Mononuclear cell (primary cell): ENCODE measurements around the gene ITPR1. TPM values are rescaled to one million over a fixed set of nuclear protein-coding genes. Genes with fewer than 3 reads are reported as not detected.

ENCODE experiments used
- H3K27me3 ChIP-seq: 2 replicates; pipeline ENCODE4 v1.6.0; 2011; ENCODE audit warnings: low read length, control low read depth; ENCODE audit not compliant: insufficient read depth
- H3K4me1 ChIP-seq: 2 replicates; pipeline ENCODE4 v1.5.1; 2011; ENCODE audit warnings: mild to moderate bottlenecking, low read length, control low read depth; ENCODE audit not compliant: insufficient read depth
- H3K4me3 ChIP-seq: 2 replicates; pipeline ENCODE4 v1.5.1; 2011; ENCODE audit warnings: mild to moderate bottlenecking, low read length, moderate library complexity
- H3K9me3 ChIP-seq: 2 replicates; pipeline ENCODE4 v1.5.1; 2011; ENCODE audit warnings: low read depth, mild to moderate bottlenecking, control low read depth, low read length
- total RNA-seq: library from RNA; depleted of rRNA; stranded (reverse); fragments of >200 nt; gene quantifications from one replicate; pipeline ENCODE4 v1.2.3, GENCODE V29; 2012

The ITPR1 gene
- total RNA-seq, 1 donor: 116 TPM

GRCh38 chr3:4552811-4553210, 59.7 kb downstream of the ITPR1 start:
- Histone ChIP-seq H3K4me1 (no peaks in the 10 kb centered on the region), H3K27me3 (no peaks in the 10 kb centered on the region), H3K4me3 (no peak overlapping the region), H3K9me3 (no peaks in the 10 kb centered on the region)

GRCh38 chr3:4561661-4562060, 68.5 kb downstream of the ITPR1 start:
- Histone ChIP-seq H3K4me3 (no peak overlapping the region), H3K4me1 (no peaks in the 10 kb centered on the region), H3K9me3 (no peaks in the 10 kb centered on the region), H3K27me3 (no peaks in the 10 kb centered on the region)

GRCh38 chr3:4562595-4562994, 69.4 kb downstream of the ITPR1 start:
- no peaks in the 10 kb centered on the region for H3K27me3 ChIP-seq
- H3K4me1 ChIP-seq: no peaks in the 10 kb centered on the region
- H3K4me3 ChIP-seq: no peak overlapping the region
- no peaks in the 10 kb centered on the region for H3K9me3 ChIP-seq

GRCh38 chr3:4564270-4564669, 71.1 kb downstream of the ITPR1 start:
- no peaks in the 10 kb centered on the region for H3K4me1 ChIP-seq
- H3K4me3 ChIP-seq: no peak overlapping the region
- no peaks in the 10 kb centered on the region for H3K9me3 ChIP-seq
- H3K27me3 ChIP-seq: no peaks in the 10 kb centered on the region

GRCh38 chr3:4564928-4565586, 71.9 kb downstream of the ITPR1 start:
- Histone ChIP-seq H3K4me3 (no peak overlapping the region), H3K27me3 (no peaks in the 10 kb centered on the region), H3K4me1 (no peaks in the 10 kb centered on the region), H3K9me3 (no peaks in the 10 kb centered on the region)

- peaks cover 4% of the 10 kb centered on the region for H3K4me1 ChIP-seq
- H3K4me3 ChIP-seq: no peak overlapping the region
- no peaks in the 10 kb centered on the region for H3K27me3 ChIP-seq
- H3K9me3 ChIP-seq: no peaks in the 10 kb centered on the region
Measured at GRCh38 chr3:4565809-4566501, 72.8 kb downstream of the ITPR1 start.

- Histone ChIP-seq H3K27me3 (no peaks in the 10 kb centered on the region), H3K9me3 (no peaks in the 10 kb centered on the region), H3K4me1 (peaks cover 10% of the 10 kb centered on the region), H3K4me3 (no peak overlapping the region)
Measured at GRCh38 chr3:4568841-4569240, 75.7 kb downstream of the ITPR1 start.

GRCh38 chr3:4570840-4571621, 77.9 kb downstream of the ITPR1 start:
- Histone ChIP-seq H3K4me3 (no peak overlapping the region), H3K4me1 (peaks cover 10% of the 10 kb centered on the region), H3K9me3 (no peaks in the 10 kb centered on the region), H3K27me3 (no peaks in the 10 kb centered on the region)

GRCh38 chr3:4571690-4572334, 78.7 kb downstream of the ITPR1 start:
- Histone ChIP-seq H3K4me1 (peaks cover 10% of the 10 kb centered on the region), H3K27me3 (no peaks in the 10 kb centered on the region), H3K9me3 (no peaks in the 10 kb centered on the region), H3K4me3 (no peak overlapping the region)

GRCh38 chr3:4573153-4573552, 80.0 kb downstream of the ITPR1 start:
- peaks cover 10% of the 10 kb centered on the region for H3K4me1 ChIP-seq
- H3K9me3 ChIP-seq: no peaks in the 10 kb centered on the region
- H3K27me3 ChIP-seq: no peaks in the 10 kb centered on the region
- H3K4me3 ChIP-seq: no peak overlapping the region

GRCh38 chr3:4574426-4574965, 81.3 kb downstream of the ITPR1 start:
- Histone ChIP-seq H3K9me3 (no peaks in the 10 kb centered on the region), H3K4me3 (no peak overlapping the region), H3K27me3 (no peaks in the 10 kb centered on the region), H3K4me1 (peaks cover 10% of the 10 kb centered on the region)

GRCh38 chr3:4575381-4575780, 82.2 kb downstream of the ITPR1 start:
- H3K27me3 ChIP-seq: no peaks in the 10 kb centered on the region
- H3K4me1 ChIP-seq: peaks cover 10% of the 10 kb centered on the region
- no peaks in the 10 kb centered on the region for H3K9me3 ChIP-seq
- H3K4me3 ChIP-seq: no peak overlapping the region

- H3K4me3 ChIP-seq: no peak overlapping the region
- H3K4me1 ChIP-seq: peaks cover 17% of the 10 kb centered on the region
- no peaks in the 10 kb centered on the region for H3K27me3 ChIP-seq
- no peaks in the 10 kb centered on the region for H3K9me3 ChIP-seq
Measured at GRCh38 chr3:4577721-4578120, 84.6 kb downstream of the ITPR1 start.

- H3K27me3 ChIP-seq: no peaks in the 10 kb centered on the region
- H3K4me3 ChIP-seq: no peak overlapping the region
Measured at GRCh38 chr3:4580346-4581123, 87.4 kb downstream of the ITPR1 start.

More at GRCh38 chr3:4580346-4581123, 87.4 kb downstream of the ITPR1 start:
- Histone ChIP-seq H3K9me3 (no peaks in the 10 kb centered on the region), H3K4me1 (peaks cover 43% of the 10 kb centered on the region)
